ENCODE measurements around the gene MYH16. TPM values are rescaled to one million over a fixed set of nuclear protein-coding genes. Genes with fewer than 3 reads are reported as not detected.
"Not testable (repeated sequence)": the region's sequence is repeated elsewhere in the genome, so short reads cannot be mapped to it uniquely, and the experiment has no call there.

MYH16 gene
- total RNA-seq, 2 experiments from 2014 or later: not detected

DNA sequence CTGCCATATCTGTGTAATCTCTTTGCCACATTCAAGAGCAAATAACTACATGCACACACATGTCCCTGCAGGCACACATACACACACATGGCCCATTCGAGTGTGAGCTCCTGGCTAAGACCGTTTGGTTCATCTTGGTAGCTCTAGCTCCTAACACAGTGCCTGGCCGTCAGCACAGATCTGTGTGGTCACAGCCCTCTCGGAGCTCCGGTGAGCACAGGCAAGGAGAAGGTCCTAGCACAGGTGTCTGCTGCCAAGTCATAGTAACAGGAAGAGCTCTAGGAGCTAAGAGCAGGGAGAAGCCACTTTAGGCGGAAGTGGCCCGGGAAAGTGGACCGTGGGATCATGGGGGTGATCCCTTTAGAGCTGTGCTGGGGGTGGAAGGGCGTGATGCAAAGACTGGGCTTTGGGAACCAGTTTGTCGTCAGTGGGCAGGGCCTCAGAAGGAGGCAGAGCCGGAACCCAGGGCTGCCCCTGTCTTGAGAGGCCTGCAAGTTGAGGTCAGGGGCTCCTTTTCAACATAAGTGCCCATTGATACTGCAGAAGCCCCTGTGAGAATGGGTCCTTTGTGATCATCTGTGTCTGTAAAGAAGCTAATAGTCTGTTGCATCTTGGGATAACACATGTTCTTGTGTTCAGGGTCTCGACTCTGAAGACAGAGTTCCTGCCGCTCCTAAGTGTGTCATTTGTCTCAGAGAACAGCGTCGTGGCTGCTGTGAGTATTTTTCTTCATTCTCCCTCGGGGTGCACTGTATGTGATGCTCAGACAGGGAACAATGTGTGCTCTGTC lies 85.3 kb downstream of the MYH16 start:
- CTCF ChIA-PET: interaction anchor here (0.6 to 2.6 kb wide), 2 partner anchors 10 to 11 kb away, joined by 3 to 6 read pairs; no protein-coding TSS in a partner anchor
- no peaks in the 10 kb centered on the region for H3K27me3 Mint-ChIP-seq
- H3K4me3 Mint-ChIP-seq: no peak overlapping the region
- no peak overlapping the region for H3K27ac Mint-ChIP-seq
- no peaks in the 10 kb centered on the region for H3K4me1 Mint-ChIP-seq
- H3K36me3 Mint-ChIP-seq: peaks cover 40% of the 10 kb centered on the region
- DNase-seq (no peak), ATAC-seq (no peak)
- no peaks in the 10 kb centered on the region for H3K9me3 Mint-ChIP-seq (ENCODE audit: low read depth)

DNA sequence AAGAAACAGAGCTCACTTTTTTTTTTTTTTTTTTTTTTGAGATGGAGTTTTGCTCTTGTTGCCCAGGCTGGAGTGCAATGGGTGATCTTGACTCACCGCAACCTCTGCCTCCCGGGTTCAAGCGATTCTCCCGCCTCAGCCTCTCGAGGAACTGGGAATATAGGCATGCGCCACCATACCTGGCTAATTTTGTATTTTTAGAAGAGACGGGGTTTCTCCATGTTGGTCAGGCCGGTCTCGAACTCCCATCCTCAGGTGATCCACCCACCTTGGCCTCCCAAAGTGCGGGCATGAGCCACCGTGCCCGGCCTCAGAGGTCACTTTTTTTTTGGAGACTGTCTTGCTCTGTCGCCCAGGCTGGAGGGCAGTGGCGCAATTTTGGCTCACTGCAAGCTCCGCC lies 85.9 kb downstream of the MYH16 start:
- H3K9me3 Mint-ChIP-seq (ENCODE audit: low read depth); H3K27me3 Mint-ChIP-seq; DNase-seq; H3K4me3 Mint-ChIP-seq; ATAC-seq; H3K27ac Mint-ChIP-seq; H3K4me1 Mint-ChIP-seq: not testable (repeated sequence)
- CTCF ChIA-PET: interaction anchor here (0.7 to 2.6 kb wide), 2 partner anchors 11 to 246 kb away, joined by 3 to 6 read pairs; no protein-coding TSS in a partner anchor
- H3K36me3 Mint-ChIP-seq: peaks cover 43% of the 10 kb centered on the region

DNA sequence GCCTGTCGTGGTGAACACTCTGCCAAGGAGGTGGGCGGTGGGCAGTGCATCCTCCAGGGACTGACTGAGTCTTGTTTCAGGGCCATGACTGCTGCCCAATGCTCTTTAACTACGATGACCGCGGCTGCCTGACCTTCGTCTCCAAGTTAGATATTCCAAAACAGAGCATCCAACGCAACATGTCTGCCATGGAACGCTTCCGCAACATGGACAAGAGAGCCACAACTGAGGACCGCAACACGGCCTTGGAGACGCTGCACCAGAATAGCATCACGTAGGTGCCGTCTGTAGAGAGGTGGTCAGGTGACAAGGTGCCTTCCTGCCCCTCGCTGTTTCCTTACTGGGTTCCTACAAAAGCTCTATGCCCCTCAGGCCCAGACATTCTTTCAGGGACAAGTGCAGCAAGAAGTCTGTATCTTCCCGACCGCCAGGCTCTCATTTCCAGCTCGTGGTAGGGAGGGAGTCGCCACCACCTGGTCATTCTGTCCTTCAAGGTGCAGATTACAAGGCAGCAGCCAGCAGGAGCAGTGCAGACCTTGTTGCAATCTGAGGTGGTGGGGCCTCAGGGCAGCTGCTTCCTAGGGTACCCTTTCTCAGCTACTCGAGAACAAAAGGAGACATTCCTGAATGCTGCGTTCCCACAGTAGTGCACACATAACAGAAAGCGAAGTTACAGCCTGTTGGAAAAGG lies 87.0 kb downstream of the MYH16 start:
- Mint-ChIP-seq H3K4me1 (no peaks in the 10 kb centered on the region), H3K4me3 (no peak overlapping the region), H3K9me3 (ENCODE audit: low read depth) (no peaks in the 10 kb centered on the region), H3K27ac (no peak overlapping the region), H3K27me3 (no peaks in the 10 kb centered on the region), H3K36me3 (peaks cover 40% of the 10 kb centered on the region)
- DNase-seq: no peak
- no peak for ATAC-seq
- CTCF ChIA-PET: interaction anchor here (0.7 to 2.6 kb wide), 3 partner anchors 9 to 247 kb away, joined by 3 to 6 read pairs (median 3); no protein-coding TSS in a partner anchor

Other genes with a start within 250 kb of the MYH16 start
- gene SMURF1, start 128.7 kb upstream of the MYH16 start, total RNA-seq: 10 to 100 TPM; 12.9 to 13.9 TPM
- gene KPNA7, start 64.7 kb upstream of the MYH16 start, total RNA-seq: not detected
- 10 to 100 TPM; 53.2 to 56.3 TPM for gene ARPC1A, start 53.1 kb downstream of the MYH16 start, total RNA-seq
- 100 to 1,000 TPM; 388 to 398 TPM for gene ARPC1B, start 101.9 kb downstream of the MYH16 start, total RNA-seq
- 100 to 1,000 TPM in 1 of 2 experiments, 10 to 100 TPM in 1; 94.7 to 128 TPM for gene PDAP1, start 135.8 kb downstream of the MYH16 start, total RNA-seq
- 100 to 1,000 TPM; 116 to 138 TPM for gene BUD31, start 136.1 kb downstream of the MYH16 start, total RNA-seq
- gene PTCD1, start 166.0 kb downstream of the MYH16 start, total RNA-seq: 1 to 10 TPM; 5.8 to 8.9 TPM
- 10 to 100 TPM; 72.2 to 75.4 TPM for gene CPSF4, start 166.1 kb downstream of the MYH16 start, total RNA-seq
- gene ATP5MF, start 193.3 kb downstream of the MYH16 start, total RNA-seq: 100 to 1,000 TPM; 388 to 467 TPM
- gene ZNF789, start 200.1 kb downstream of the MYH16 start, total RNA-seq: 10 to 100 TPM; 21.5 to 30.1 TPM
- 10 to 100 TPM; 50.5 to 58.5 TPM for gene ZNF394, start 227.4 kb downstream of the MYH16 start, total RNA-seq
- gene ZKSCAN5, start 231.8 kb downstream of the MYH16 start, total RNA-seq: 10 to 100 TPM; 13.2 to 13.6 TPM

Measured in activated CD8-positive, alpha-beta memory T cell treated with anti-CD3 and anti-CD28 coated beads, Interleukin-2, amount 10 ng/mL, durations not matched to agents 7 days and 5 days (primary cell).